PC-9 (cell line): ENCODE measurements around the gene KIR3DL1. TPM values are rescaled to one million over a fixed set of nuclear protein-coding genes. Genes with fewer than 3 reads are reported as not detected.

Experiments
- BruUV-seq: library from RNA; stranded (reverse); fragments of 400-500 nt; replicated peaks from 2 replicates; lab custom pipeline; 2021; lab: Mats Ljungman, UMichigan
- CTCF ChIA-PET: fragments of 300-600 bp; sonication (Branson Sonifier 250); formaldehyde crosslinking; loops from one replicate; lab custom pipeline; 2022; ENCODE audit warnings: antibody characterized with exemption; lab: Charles Lee
- POLR2A ChIA-PET: fragments of 300-600 bp; sonication (Branson Sonifier 250); formaldehyde crosslinking; loops from one replicate; lab custom pipeline; 2022; ENCODE audit warnings: antibody characterized with exemption; ENCODE audit not compliant: unreplicated experiment; lab: Charles Lee
- DNase-seq, 2 experiments: peaks; one replicate each; pipeline versions ENCODE4 v3.0.0 to v3.0.0-alpha.2; 2015 to 2022; ENCODE audit warnings: mixed read lengths in 1 of 2
- H2AFZ ChIP-seq: fragments of 200-600 bp; sonication (generic); 2 replicates; pipeline ENCODE4 v1.8.1; 2017; ENCODE audit warnings: antibody characterized with exemption
- H3F3A ChIP-seq: fragments of 200-600 bp; sonication (generic); 2 replicates; pipeline ENCODE4 v1.8.1; 2017; ENCODE audit warnings: antibody characterized with exemption, mild to moderate bottlenecking, low read depth; ENCODE audit not compliant: insufficient read depth
- H3K27ac ChIP-seq: fragments of 200-600 bp; sonication (generic); 2 replicates; pipeline ENCODE4 v1.6.1; 2016; ENCODE audit warnings: mixed run types
- H3K27me3 ChIP-seq: fragments of 200-600 bp; sonication (generic); 2 replicates; pipeline ENCODE4 v1.6.1; 2016; ENCODE audit warnings: low read depth, mixed run types; ENCODE audit not compliant: insufficient read depth
- H3K36me3 ChIP-seq: fragments of 200-600 bp; sonication (generic); 2 replicates; pipeline ENCODE4 v1.6.1; 2016; ENCODE audit warnings: low read depth, mixed run types
- H3K4me1 ChIP-seq: fragments of 200-600 bp; sonication (generic); replicated peaks from 2 replicates; pipeline ENCODE4 v1.6.1; 2016; ENCODE audit warnings: mixed run types; ENCODE audit not compliant: insufficient read depth
- H3K4me2 ChIP-seq: fragments of 200-600 bp; sonication (generic); 2 replicates; pipeline ENCODE4 v1.6.1; 2017; ENCODE audit warnings: mixed run types
- H3K4me3 ChIP-seq: fragments of 200-600 bp; sonication (generic); 2 replicates; pipeline ENCODE4 v1.6.1; 2016; ENCODE audit warnings: mixed run types
- H3K79me2 ChIP-seq: fragments of 200-600 bp; sonication (generic); 2 replicates; pipeline ENCODE4 v1.6.1; 2017; ENCODE audit warnings: low read depth, mixed run types
- H3K9me2 ChIP-seq: fragments of 200-600 bp; sonication (generic); 2 replicates; pipeline ENCODE4 v1.8.1; 2017; ENCODE audit warnings: mild to moderate bottlenecking; ENCODE audit not compliant: insufficient read depth
- H3K9me3 ChIP-seq: fragments of 200-600 bp; sonication (generic); 2 replicates; pipeline ENCODE4 v1.8.1; 2016; ENCODE audit warnings: low read depth; ENCODE audit not compliant: insufficient read depth
- H4K20me1 ChIP-seq: fragments of 200-600 bp; sonication (generic); 2 replicates; pipeline ENCODE4 v1.8.1; 2017; ENCODE audit not compliant: insufficient read depth
- EZH2 ChIP-seq: fragments of 200-600 bp; sonication (generic); IDR thresholded peaks from 2 replicates; pipeline ENCODE4 v1.8.0; 2017; ENCODE audit warnings: antibody characterized with exemption, low read depth
- intact Hi-C: fragments of 100-400 bp; cut with micrococcal nuclease; formaldehyde crosslinking; loops from one replicate; pipeline ENCODE4 v1.10.0; 2022; ENCODE audit not compliant: unreplicated experiment
- total RNA-seq: library from RNA; stranded (reverse); gene quantifications from 2 replicates; pipeline ENCODE4 v1.2.3, GENCODE V29; 2021
- TF ChIP-seq, protein P1 (sequence below): fragments of 200-600 bp; sonication (generic); conservative IDR thresholded peaks from 2 replicates; pipeline ENCODE4 v1.6.1; 2017; ENCODE audit warnings: mixed run types, antibody characterized with exemption, mild to moderate bottlenecking, moderate library complexity

KIR3DL1 gene
- total RNA-seq, 1 experiment from 2014 or later = not detected

- H4K20me1 ChIP-seq = no peaks in the 10 kb centered on the region
- CTCF ChIA-PET = no interaction called here
- H3K27ac ChIP-seq = no peak overlapping the region
- POLR2A ChIA-PET = no interaction called here
- DNase-seq = no peak
- H3K4me2 ChIP-seq = no peak overlapping the region
- no TSS peak for BruUV-seq
- no peaks in the 10 kb centered on the region for H3K9me3 ChIP-seq
- H3K9me2 ChIP-seq = no peaks in the 10 kb centered on the region
- no peaks in the 10 kb centered on the region for H3K79me2 ChIP-seq
- H3F3A ChIP-seq = no peaks in the 10 kb centered on the region; the same call in 1 of the 2 replicates
- no peaks in the 10 kb centered on the region for H3K4me1 ChIP-seq
- H3K36me3 ChIP-seq = no peaks in the 10 kb centered on the region
- no peak overlapping the region for H3K4me3 ChIP-seq
- H2AFZ ChIP-seq = no peak overlapping the region
- no peak for TF ChIP-seq EZH2
- TF ChIP-seq, protein P1, sequence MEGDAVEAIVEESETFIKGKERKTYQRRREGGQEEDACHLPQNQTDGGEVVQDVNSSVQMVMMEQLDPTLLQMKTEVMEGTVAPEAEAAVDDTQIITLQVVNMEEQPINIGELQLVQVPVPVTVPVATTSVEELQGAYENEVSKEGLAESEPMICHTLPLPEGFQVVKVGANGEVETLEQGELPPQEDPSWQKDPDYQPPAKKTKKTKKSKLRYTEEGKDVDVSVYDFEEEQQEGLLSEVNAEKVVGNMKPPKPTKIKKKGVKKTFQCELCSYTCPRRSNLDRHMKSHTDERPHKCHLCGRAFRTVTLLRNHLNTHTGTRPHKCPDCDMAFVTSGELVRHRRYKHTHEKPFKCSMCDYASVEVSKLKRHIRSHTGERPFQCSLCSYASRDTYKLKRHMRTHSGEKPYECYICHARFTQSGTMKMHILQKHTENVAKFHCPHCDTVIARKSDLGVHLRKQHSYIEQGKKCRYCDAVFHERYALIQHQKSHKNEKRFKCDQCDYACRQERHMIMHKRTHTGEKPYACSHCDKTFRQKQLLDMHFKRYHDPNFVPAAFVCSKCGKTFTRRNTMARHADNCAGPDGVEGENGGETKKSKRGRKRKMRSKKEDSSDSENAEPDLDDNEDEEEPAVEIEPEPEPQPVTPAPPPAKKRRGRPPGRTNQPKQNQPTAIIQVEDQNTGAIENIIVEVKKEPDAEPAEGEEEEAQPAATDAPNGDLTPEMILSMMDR = no peak
- intact Hi-C loops = no loop called here
- H3K27me3 ChIP-seq = peaks cover 25% of the 10 kb centered on the region
Observed at GRCh38 chr19:54790711-54791110, 25.6 kb upstream of the KIR3DL1 start.

- H3K27me3 ChIP-seq = peaks cover 18% of the 10 kb centered on the region
Observed at GRCh38 chr19:54791476-54791875, 24.8 kb upstream of the KIR3DL1 start.

GRCh38 chr19:54792814-54793213, 23.5 kb upstream of the KIR3DL1 start:
- POLR2A ChIA-PET = no interaction called here
- no peak for TF ChIP-seq EZH2
- TF ChIP-seq, protein P1 = no peak
- H3K79me2 ChIP-seq = no peaks in the 10 kb centered on the region
- intact Hi-C loops = no loop called here
- no TSS peak for BruUV-seq
- H3K4me1 ChIP-seq = no peaks in the 10 kb centered on the region
- DNase-seq = no peak
- H3F3A ChIP-seq = no peaks in the 10 kb centered on the region; the same call in 1 of the 2 replicates
- H4K20me1 ChIP-seq = no peaks in the 10 kb centered on the region
- CTCF ChIA-PET = no interaction called here
- no peaks in the 10 kb centered on the region for H3K9me2 ChIP-seq
- peaks cover 5% of the 10 kb centered on the region for H3K27me3 ChIP-seq
- H3K4me3 ChIP-seq = no peak overlapping the region
- H3K36me3 ChIP-seq = no peaks in the 10 kb centered on the region
- H3K27ac ChIP-seq = no peak overlapping the region
- no peaks in the 10 kb centered on the region for H3K9me3 ChIP-seq
- H3K4me2 ChIP-seq = peak overlapping the region; percentile 6; the same call in 1 of the 2 replicates
- H2AFZ ChIP-seq = no peak overlapping the region

More at GRCh38 chr19:54791476-54791875, 24.8 kb upstream of the KIR3DL1 start:
- no peaks in the 10 kb centered on the region for H3K36me3 ChIP-seq
- H3F3A ChIP-seq = no peaks in the 10 kb centered on the region; the same call in 1 of the 2 replicates
- no peaks in the 10 kb centered on the region for H4K20me1 ChIP-seq
- H3K4me2 ChIP-seq = no peak overlapping the region
- H3K4me3 ChIP-seq = no peak overlapping the region
- H3K79me2 ChIP-seq = no peaks in the 10 kb centered on the region
- H3K4me1 ChIP-seq = no peaks in the 10 kb centered on the region
- peak in 1 of 2 experiments; percentile 25 for DNase-seq
- intact Hi-C loops = no loop called here
- CTCF ChIA-PET = no interaction called here
- no peaks in the 10 kb centered on the region for H3K9me2 ChIP-seq
- POLR2A ChIA-PET = no interaction called here
- no TSS peak for BruUV-seq
- H2AFZ ChIP-seq = no peak overlapping the region
- H3K9me3 ChIP-seq = no peaks in the 10 kb centered on the region
- TF ChIP-seq EZH2 = no peak
- TF ChIP-seq, protein P1 = no peak
- H3K27ac ChIP-seq = no peak overlapping the region
